ENCODE results near the gene FNDC11. TPM values are rescaled to one million over a fixed set of nuclear protein-coding genes. Genes with fewer than 3 reads are reported as not detected.

FNDC11 gene
- total RNA-seq, 2 donors from 2014 or later: 1.8 to 12.1 TPM

DNA sequence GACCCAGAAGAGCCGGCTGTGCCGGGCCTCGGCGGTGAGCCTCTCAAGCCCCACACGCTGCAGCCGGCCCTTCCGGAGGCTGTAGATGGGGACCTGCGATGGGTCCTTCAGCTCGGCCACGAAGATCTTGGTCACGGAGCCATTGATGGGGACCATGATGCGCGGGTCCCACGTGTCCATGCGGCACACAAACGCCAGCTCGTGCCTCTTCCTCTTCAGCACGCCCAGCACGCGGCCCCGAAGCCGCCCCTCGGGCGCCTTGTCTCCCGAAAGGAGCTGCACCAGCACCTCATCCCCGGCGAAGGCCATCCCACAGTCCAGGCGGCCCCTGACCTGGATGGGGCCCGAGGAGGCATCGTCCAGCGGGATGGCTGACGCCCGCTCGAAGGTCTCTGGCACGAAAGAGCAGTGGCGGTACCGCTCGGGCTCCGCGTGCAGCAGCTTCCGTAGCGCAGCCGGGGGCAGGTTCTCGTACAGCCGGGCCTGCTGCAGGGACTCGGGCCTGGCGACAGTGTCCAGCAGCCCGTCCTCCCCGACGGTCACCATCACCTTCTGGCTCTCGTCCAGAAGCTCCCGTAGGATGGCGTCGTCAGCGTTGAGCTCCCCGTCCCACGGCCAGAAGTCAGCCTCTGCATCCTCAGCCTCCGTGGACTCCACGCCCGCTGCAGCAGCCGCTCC lies 11.2 kb downstream of the FNDC11 start:
- intact Hi-C loops (cut with DNase I): no loop called here
- no peak for TF ChIP-seq POLR2AphosphoS5 (IDR thresholded peaks at IDR 0.05)
- TF ChIP-seq, protein P1, sequence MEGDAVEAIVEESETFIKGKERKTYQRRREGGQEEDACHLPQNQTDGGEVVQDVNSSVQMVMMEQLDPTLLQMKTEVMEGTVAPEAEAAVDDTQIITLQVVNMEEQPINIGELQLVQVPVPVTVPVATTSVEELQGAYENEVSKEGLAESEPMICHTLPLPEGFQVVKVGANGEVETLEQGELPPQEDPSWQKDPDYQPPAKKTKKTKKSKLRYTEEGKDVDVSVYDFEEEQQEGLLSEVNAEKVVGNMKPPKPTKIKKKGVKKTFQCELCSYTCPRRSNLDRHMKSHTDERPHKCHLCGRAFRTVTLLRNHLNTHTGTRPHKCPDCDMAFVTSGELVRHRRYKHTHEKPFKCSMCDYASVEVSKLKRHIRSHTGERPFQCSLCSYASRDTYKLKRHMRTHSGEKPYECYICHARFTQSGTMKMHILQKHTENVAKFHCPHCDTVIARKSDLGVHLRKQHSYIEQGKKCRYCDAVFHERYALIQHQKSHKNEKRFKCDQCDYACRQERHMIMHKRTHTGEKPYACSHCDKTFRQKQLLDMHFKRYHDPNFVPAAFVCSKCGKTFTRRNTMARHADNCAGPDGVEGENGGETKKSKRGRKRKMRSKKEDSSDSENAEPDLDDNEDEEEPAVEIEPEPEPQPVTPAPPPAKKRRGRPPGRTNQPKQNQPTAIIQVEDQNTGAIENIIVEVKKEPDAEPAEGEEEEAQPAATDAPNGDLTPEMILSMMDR (IDR thresholded peaks at IDR 0.05): no peak
- no peak for TF ChIP-seq POLR2A (IDR thresholded peaks at IDR 0.05)
- no peaks in the 10 kb centered on the region for H3K9me3 ChIP-seq

DNA sequence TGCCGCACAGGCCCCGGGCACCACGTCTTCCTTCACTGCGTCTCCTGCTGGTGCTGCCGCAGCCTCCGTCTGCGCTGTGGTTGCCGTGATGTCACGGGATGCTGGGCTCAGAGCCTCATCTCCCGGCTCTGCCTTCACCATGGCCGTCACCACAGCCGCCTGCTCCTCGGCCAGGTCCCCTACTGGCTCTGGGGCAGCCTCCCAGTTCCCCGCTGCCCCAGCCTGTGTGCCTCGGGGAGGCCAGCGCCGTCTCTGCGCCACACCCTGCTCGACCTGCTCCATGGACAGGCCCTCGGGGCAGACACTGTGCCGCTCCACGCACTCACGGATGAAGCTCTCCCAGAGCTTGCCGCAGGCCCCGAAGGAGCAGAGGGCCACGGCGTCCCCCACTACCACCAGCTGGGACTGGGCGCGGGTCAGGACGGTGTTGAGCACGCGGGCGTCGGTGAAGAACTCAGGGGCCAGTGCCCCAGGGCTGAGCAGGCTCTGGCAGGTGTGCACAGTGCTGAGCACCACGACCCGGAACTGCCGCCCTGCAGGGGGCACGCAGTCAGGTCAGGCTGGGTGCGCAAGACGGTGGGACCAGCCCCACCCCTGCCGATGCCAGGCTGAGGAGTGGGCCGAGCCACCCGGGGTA lies 11.9 kb downstream of the FNDC11 start:
- intact Hi-C loops (cut with DNase I): no loop called here
- H3K9me3 ChIP-seq: no peaks in the 10 kb centered on the region
- no peak overlapping the region for H3K27ac ChIP-seq
- DNase-seq (ENCODE audit: low spot score): no peak
- H3K36me3 ChIP-seq: peaks cover 0 to 5% of the 10 kb centered on the region in 2 donors
- no peak overlapping the region for H3K4me3 ChIP-seq
- H3K4me1 ChIP-seq (replicated peaks): no peaks in the 10 kb centered on the region
- WGBS: 88% methylated on average over 42 of the region's 43 CpGs
- no peak for TF ChIP-seq POLR2AphosphoS5 (IDR thresholded peaks at IDR 0.05)
- H3K27me3 ChIP-seq (replicated peaks; ENCODE audit: insufficient read depth): no peaks in the 10 kb centered on the region

More for the DNA sequence above, 11.2 kb downstream of the FNDC11 start:
- no peak for DNase-seq (ENCODE audit: low spot score)
- 95% methylated on average over 60 of the region's 61 CpGs for WGBS
- H3K36me3 ChIP-seq: peaks cover 4 to 5% of the 10 kb centered on the region in 2 donors
- H3K27ac ChIP-seq: no peak overlapping the region
- no peak overlapping the region for H3K4me3 ChIP-seq
- no peaks in the 10 kb centered on the region for H3K4me1 ChIP-seq (replicated peaks)
- no peaks in the 10 kb centered on the region for H3K27me3 ChIP-seq (replicated peaks; ENCODE audit: insufficient read depth)

DNA sequence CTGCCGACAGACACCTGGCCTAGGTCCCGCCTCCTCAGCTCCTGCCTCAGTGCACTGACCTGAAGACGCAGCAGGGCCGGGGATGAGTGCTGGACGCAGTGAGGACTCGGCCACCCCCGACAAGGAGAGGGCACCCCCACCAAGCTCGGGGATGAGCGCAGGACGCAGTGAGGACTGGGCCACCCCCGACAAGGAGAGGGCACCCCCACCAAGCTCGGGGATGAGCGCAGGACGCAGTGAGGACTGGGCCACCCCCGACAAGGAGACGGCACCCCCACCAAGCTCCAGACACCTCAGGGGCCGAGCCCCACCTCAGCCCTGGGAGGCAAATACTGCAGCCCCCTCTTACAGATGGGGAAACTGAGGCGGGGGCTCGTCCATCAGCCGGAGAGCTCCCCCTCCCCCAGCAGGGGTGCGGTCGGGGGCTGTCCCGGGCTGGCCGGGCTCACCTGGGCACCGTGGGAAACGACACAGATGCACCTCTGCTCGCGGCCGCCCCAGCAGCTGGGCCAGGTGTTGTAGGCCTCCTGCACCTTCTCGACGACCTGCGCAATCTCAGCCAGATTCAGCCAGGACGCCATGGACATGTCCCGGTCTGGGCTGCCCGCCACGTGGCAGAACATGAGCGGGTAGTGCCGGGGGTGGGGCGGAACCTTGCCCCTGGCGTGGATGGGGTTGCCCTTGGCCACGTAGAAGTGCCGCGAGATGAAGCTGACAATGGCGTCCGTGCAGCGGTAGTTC lies 12.6 kb downstream of the FNDC11 start:
- Histone ChIP-seq H3K4me1 (replicated peaks) (no peaks in the 10 kb centered on the region), H3K4me3 (no peak overlapping the region), H3K36me3 (peaks cover 0 to 5% of the 10 kb centered on the region in 2 donors), H3K27me3 (replicated peaks; ENCODE audit: insufficient read depth) (no peaks in the 10 kb centered on the region), H3K9me3 (no peaks in the 10 kb centered on the region), H3K27ac (no peak overlapping the region)
- DNase-seq (ENCODE audit: low spot score): no peak
- no peak for TF ChIP-seq POLR2AphosphoS5 (IDR thresholded peaks at IDR 0.05)
- TF ChIP-seq, protein P1 (IDR thresholded peaks at IDR 0.05): no peak
- TF ChIP-seq POLR2A (IDR thresholded peaks at IDR 0.05): no peak
- intact Hi-C loops (cut with DNase I): no loop called here
- 88% methylated on average over 45 of the region's 46 CpGs for WGBS

DNA sequence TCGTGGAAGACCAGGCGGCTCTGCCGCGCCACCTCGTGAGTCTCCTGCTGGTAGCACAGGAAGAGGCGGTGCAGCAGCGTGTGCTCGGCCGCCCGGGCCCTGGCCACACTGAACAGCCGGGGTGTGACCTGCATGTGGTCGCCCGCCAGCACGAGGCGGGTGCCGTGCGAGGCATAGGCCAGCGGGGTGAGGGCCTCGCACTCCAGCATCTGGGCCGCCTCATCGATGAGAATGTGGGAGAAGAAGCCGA lies 13.1 kb downstream of the FNDC11 start:
- TF ChIP-seq, protein P1 (IDR thresholded peaks at IDR 0.05): no peak
- no peak for TF ChIP-seq POLR2A (IDR thresholded peaks at IDR 0.05)
- no peak for TF ChIP-seq POLR2AphosphoS5 (IDR thresholded peaks at IDR 0.05)
- Histone ChIP-seq H3K27me3 (replicated peaks; ENCODE audit: insufficient read depth) (no peaks in the 10 kb centered on the region), H3K36me3 (peaks cover 0 to 5% of the 10 kb centered on the region in 2 donors), H3K4me1 (replicated peaks) (no peaks in the 10 kb centered on the region), H3K27ac (no peak overlapping the region), H3K4me3 (no peak overlapping the region), H3K9me3 (no peaks in the 10 kb centered on the region)
- DNase-seq (ENCODE audit: low spot score): no peak
- WGBS: 90% methylated on average over 22 of the region's 22 CpGs
- intact Hi-C loops (cut with DNase I): no loop called here

DNA sequence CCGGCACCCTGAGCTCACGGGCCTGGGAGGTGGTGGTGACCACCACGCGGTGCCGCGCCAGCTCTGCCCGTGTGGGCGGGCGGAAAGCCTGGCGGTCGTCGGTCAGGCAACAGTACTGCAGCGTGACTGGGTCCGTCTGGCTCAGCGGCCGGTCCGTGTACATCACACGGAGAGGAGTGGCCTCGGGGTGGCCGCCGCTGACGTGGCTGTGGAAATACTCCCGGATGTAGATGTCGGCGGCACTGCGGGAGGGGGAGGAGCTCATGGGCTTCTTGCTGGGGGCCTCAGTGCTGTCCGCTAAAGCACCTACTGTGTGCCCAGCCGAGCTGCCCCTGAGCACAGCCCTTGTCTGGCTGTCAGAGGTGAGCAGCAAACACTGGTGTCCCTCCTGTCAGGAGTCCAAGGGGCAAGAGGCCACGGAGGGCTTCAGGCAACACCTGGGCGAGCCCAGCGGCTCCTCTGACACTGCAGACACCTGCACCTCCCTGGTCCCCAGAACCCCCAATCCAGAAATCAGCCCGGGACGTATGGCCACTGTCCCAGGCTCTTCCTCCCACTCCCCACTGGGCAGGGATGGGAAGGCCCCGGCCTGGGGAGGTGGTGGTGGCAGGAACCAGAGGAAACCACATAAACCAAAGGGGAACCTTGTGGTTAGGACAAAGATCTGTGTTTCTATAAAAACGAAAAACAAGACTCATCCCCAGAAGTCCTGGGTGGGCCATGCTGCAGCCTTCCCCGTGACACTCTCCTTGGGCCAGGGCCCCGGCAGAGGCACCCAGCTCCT lies 13.6 kb downstream of the FNDC11 start:
- Histone ChIP-seq H3K36me3 (peaks cover 0 to under 1% of the 10 kb centered on the region in 2 donors), H3K4me3 (no peak overlapping the region), H3K27ac (no peak overlapping the region), H3K4me1 (replicated peaks) (no peaks in the 10 kb centered on the region), H3K27me3 (replicated peaks; ENCODE audit: insufficient read depth) (no peaks in the 10 kb centered on the region), H3K9me3 (no peaks in the 10 kb centered on the region)
- no peak for DNase-seq (ENCODE audit: low spot score)
- TF ChIP-seq POLR2AphosphoS5 (IDR thresholded peaks at IDR 0.05): no peak
- TF ChIP-seq, protein P1 (IDR thresholded peaks at IDR 0.05): no peak
- TF ChIP-seq POLR2A (IDR thresholded peaks at IDR 0.05): no peak
- WGBS: 90% methylated on average over 36 of the region's 37 CpGs
- intact Hi-C loops (cut with DNase I): no loop called here

Measured in prostate gland (tissue), 2 donors.